Stimulated activated CD8-positive, alpha-beta memory T cell treated with anti-CD3 and anti-CD28 coated beads, Interleukin-15, amount 100 ng/mL, for 4 hours (primary cell): ENCODE measurements around the gene DLG3.
"Not testable (repeated sequence)": the region's sequence is repeated elsewhere in the genome, so short reads cannot be mapped to it uniquely, and the experiment has no call there.

ENCODE experiments used
- DNase-seq, 2 donors: peaks; one replicate each; pipeline ENCODE4 v3.0.0-alpha.2; 2020; ENCODE audit warnings: low read depth in 2 of 2

DLG3 gene

GRCh38 chrX:70444326-70444945 is at the start of gene DLG3:
Gene DLG3, plus strand, starts transcription at chrX:70444835. Its CDS starts 367 bp downstream, at chrX:70445202.
- no peak for DNase-seq

- no peak for DNase-seq
Observed at GRCh38 chrX:70398899-70399298, 45.7 kb upstream of the DLG3 start.

GRCh38 chrX:70400181-70400580 is 44.5 kb upstream of the DLG3 start:
- not testable (repeated sequence) for DNase-seq

- no peak for DNase-seq
Observed at GRCh38 chrX:70402721-70403120, 41.9 kb upstream of the DLG3 start.

GRCh38 chrX:70405003-70405402 is 39.6 kb upstream of the DLG3 start:
- no peak for DNase-seq

- DNase-seq = no peak
Observed at GRCh38 chrX:70410921-70411320, 33.7 kb upstream of the DLG3 start.

- DNase-seq = no peak
Observed at GRCh38 chrX:70411475-70411874, 33.2 kb upstream of the DLG3 start.

GRCh38 chrX:70421618-70422017 is 23.0 kb upstream of the DLG3 start:
- no peak for DNase-seq

- DNase-seq = no peak
Observed at GRCh38 chrX:70422851-70423341, 21.7 kb upstream of the DLG3 start, which contains the start of gene GDPD2. Gene GDPD2, plus strand, starts transcription at chrX:70423314. Its CDS starts 1,671 bp downstream, at chrX:70424985.

- DNase-seq = no peak
Observed at GRCh38 chrX:70423936-70424675, 20.5 kb upstream of the DLG3 start.

- no peak for DNase-seq
Observed at GRCh38 chrX:70424801-70425200, 19.8 kb upstream of the DLG3 start.

GRCh38 chrX:70426286-70427278 is 18.1 kb upstream of the DLG3 start:
- DNase-seq = no peak

- no peak for DNase-seq
Observed at GRCh38 chrX:70427365-70427764, 17.3 kb upstream of the DLG3 start.

GRCh38 chrX:70429759-70430158 is 14.9 kb upstream of the DLG3 start:
- DNase-seq = no peak

GRCh38 chrX:70432936-70433847 is 11.4 kb upstream of the DLG3 start:
- no peak for DNase-seq

- DNase-seq = peak in 1 of 2 donors; percentile 50
Observed at GRCh38 chrX:70433848-70434351, 10.7 kb upstream of the DLG3 start.

GRCh38 chrX:70434352-70434866 is 10.2 kb upstream of the DLG3 start:
- peak in 1 of 2 donors; percentile 30 for DNase-seq

- DNase-seq = no peak
Observed at GRCh38 chrX:70434914-70435586, 9.6 kb upstream of the DLG3 start.

GRCh38 chrX:70436343-70436742 is 8.3 kb upstream of the DLG3 start:
- no peak for DNase-seq

GRCh38 chrX:70437011-70437410 is 7.6 kb upstream of the DLG3 start:
- DNase-seq = no peak
